ENCODE results near the gene ZDHHC14. TPM values are rescaled to one million over a fixed set of nuclear protein-coding genes. Genes with fewer than 3 reads are reported as not detected.

Gene ZDHHC14
- total RNA-seq, 1 donor from 2014 or later = 5.1 TPM

- no peak overlapping the region for H3K27ac Mint-ChIP-seq (ENCODE audit: unreplicated experiment)
Measured at GRCh38 chr6:157510323-157511188, 129.6 kb downstream of the ZDHHC14 start.

GRCh38 chr6:157511682-157512381 lies 130.8 kb downstream of the ZDHHC14 start:
- Mint-ChIP-seq H3K27me3 (ENCODE audit: unreplicated experiment) (peaks cover 2% of the 10 kb centered on the region), H3K9me3 (ENCODE audit: unreplicated experiment) (peaks cover 9% of the 10 kb centered on the region), H3K27ac (ENCODE audit: unreplicated experiment) (peak overlapping the region; percentile 87), H3K36me3 (ENCODE audit: unreplicated experiment) (peaks cover 5% of the 10 kb centered on the region), H3K4me3 (ENCODE audit: unreplicated experiment) (no peak overlapping the region), H3K4me1 (ENCODE audit: low read depth, unreplicated experiment) (peaks cover 11% of the 10 kb centered on the region)
- TF ChIP-seq CTCF (IDR thresholded peaks at IDR 0.05; ENCODE audit: partially characterized antibody, unreplicated experiment) = no peak
- DNase-seq = no peak

More at GRCh38 chr6:157510323-157511188, 129.6 kb downstream of the ZDHHC14 start:
- Mint-ChIP-seq H3K4me1 (ENCODE audit: low read depth, unreplicated experiment) (peaks cover 11% of the 10 kb centered on the region), H3K4me3 (ENCODE audit: unreplicated experiment) (peak overlapping the region; percentile 30), H3K9me3 (ENCODE audit: unreplicated experiment) (peaks cover 13% of the 10 kb centered on the region), H3K27me3 (ENCODE audit: unreplicated experiment) (peaks cover 2% of the 10 kb centered on the region), H3K36me3 (ENCODE audit: unreplicated experiment) (peaks cover 10% of the 10 kb centered on the region)
- no peak for DNase-seq
- TF ChIP-seq CTCF (IDR thresholded peaks at IDR 0.05; ENCODE audit: partially characterized antibody, unreplicated experiment) = no peak

- Mint-ChIP-seq H3K27ac (ENCODE audit: unreplicated experiment) (peak overlapping the region; percentile 87), H3K4me3 (ENCODE audit: unreplicated experiment) (no peak overlapping the region), H3K4me1 (ENCODE audit: low read depth, unreplicated experiment) (peaks cover 11% of the 10 kb centered on the region), H3K36me3 (ENCODE audit: unreplicated experiment) (peaks cover 5% of the 10 kb centered on the region), H3K9me3 (ENCODE audit: unreplicated experiment) (peaks cover 9% of the 10 kb centered on the region), H3K27me3 (ENCODE audit: unreplicated experiment) (peaks cover 2% of the 10 kb centered on the region)
- DNase-seq = no peak
- no peak for TF ChIP-seq CTCF (IDR thresholded peaks at IDR 0.05; ENCODE audit: partially characterized antibody, unreplicated experiment)
Measured at GRCh38 chr6:157512382-157512682, 131.3 kb downstream of the ZDHHC14 start.

GRCh38 chr6:157513004-157513603 lies 132.1 kb downstream of the ZDHHC14 start:
- no peak for DNase-seq
- Mint-ChIP-seq H3K27ac (ENCODE audit: unreplicated experiment) (peak overlapping the region; percentile 87), H3K36me3 (ENCODE audit: unreplicated experiment) (peaks cover 5% of the 10 kb centered on the region), H3K9me3 (ENCODE audit: unreplicated experiment) (peaks cover 9% of the 10 kb centered on the region), H3K4me1 (ENCODE audit: low read depth, unreplicated experiment) (peaks cover 11% of the 10 kb centered on the region), H3K27me3 (ENCODE audit: unreplicated experiment) (peaks cover 2% of the 10 kb centered on the region), H3K4me3 (ENCODE audit: unreplicated experiment) (peak overlapping the region; percentile 20)
- TF ChIP-seq CTCF (IDR thresholded peaks at IDR 0.05; ENCODE audit: partially characterized antibody, unreplicated experiment) = no peak

Data from glutamatergic neuron (in vitro differentiated cells).